SH-SY5Y (cell line): Measurements from ENCODE around the gene NEUROD2.

Experiments
- GATA2 ChIP-seq: IDR thresholded peaks from 2 replicates; pipeline ENCODE4 v1.6.1; 2011; ENCODE audit warnings: mild to moderate bottlenecking, low read depth, low read length
- GATA3 ChIP-seq: IDR thresholded peaks from 2 replicates; pipeline ENCODE4 v1.6.1; 2011; ENCODE audit warnings: low read depth, mild to moderate bottlenecking, low read length, moderate library complexity

- TF ChIP-seq GATA3 (no peak), GATA2 (no peak)
Measured at GRCh38 chr17:39627047-39627711, 19.5 kb upstream of the NEUROD2 start.
